HG02588 (cell line): Measurements from ENCODE around the gene SCUBE1.
A peak's percentile ranks its signal among the peaks of the same experiment; 100 is the strongest.

Experiments
- ATAC-seq: cut with Tn5 transposase; IDR thresholded peaks from one replicate; pipeline ENCODE4 v1.9.1; 2021; ENCODE audit warnings: mild to moderate bottlenecking, moderate library complexity; ENCODE audit not compliant: unreplicated experiment

SCUBE1 gene

DNA sequence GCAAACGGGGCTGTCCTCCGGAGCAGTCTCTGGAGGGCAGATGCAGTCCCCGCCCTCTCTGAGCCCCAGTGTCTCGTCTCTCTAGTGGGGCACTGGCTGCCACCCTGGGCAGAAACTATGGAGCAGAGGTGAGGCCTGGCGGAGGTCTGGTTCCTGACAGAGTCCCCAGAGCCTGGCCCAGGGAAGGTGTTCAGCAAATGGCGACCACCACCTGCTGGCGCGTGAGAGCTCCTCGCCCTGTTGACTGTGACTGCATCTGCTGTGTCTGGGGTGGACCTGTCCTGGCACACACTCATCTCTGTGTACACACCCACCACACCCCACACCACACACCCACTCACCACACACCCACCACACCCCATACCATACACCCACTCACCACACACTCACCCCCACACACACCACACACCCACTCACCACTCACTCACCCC, 137.9 kb downstream of the SCUBE1 start:
- ATAC-seq: no peak

DNA sequence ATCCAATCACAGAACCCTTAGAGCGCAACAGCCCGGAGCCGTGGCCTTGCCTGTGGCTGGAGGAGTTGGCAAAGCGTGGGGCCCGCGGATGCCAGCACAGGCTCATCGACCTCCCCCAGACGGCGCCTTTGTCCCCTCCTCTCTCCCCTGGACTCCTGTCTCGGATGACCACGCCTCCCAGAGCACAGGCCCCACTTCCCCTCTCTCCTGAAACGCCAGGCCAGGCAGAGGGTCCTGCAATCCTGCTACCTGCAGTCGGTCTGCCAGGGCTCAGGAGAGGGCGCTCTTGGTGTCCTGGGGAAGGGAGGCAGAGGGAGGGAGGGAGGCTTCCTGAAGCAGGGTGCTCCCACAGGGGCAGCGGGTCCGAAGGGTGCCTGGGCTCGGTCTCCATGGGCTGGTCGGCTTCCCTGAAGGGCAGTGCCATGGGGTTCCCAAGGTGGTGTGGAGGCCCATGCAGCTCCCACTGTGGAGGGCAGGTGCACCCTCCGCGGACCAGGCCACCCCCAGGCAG, 139.6 kb downstream of the SCUBE1 start:
- no peak for ATAC-seq

DNA sequence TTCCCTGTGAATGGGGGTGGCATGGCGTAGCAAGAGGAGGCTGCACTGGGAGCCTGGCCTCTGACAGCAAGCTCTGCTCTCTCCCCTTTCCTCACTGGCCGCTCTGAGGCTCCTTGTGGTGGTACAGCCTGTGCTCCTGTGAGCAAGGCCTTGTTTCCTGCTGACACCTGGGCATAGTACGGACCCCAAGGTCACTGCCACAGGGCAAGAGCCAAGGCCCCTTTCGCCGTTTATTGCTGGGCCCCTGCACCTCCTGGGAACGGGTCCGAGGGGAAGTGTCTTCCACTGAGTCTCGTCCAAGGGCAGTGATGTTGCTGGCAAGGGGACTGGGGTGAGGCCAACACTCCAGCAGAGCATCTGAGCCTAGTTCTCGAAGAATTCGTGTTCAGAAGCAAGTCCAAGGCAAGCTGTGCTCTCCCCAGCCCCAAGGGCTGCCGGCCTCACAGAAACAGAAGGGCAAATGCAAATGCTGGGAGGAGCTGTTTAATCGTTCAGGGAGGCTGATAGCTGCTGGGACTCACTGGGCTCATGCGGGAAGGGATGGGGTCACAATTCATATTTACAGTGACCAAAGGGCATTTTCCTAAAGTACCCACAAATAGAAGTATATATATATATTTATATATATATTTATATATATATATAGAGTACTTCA, 140.3 kb downstream of the SCUBE1 start:
- no peak for ATAC-seq

DNA sequence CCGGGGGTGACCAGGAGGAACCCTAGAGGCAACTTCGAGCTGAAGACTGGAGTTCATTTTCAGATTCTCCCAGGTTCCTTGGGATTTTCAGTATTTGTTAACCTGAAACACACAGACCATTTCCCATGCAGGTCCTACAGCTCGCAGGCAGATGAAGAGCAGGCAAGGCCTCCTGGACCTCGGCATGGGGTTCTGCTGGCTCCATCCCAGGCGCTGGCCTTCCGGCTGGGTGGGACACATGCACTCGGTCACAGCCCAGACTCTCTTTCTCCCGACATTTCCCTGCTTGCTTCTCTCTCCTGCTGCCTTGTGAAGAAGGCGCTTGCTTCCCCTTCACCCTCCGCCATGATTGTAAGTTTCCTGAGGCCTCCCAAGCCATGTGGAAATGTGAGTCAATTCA, 140.8 kb downstream of the SCUBE1 start:
- ATAC-seq: no peak

DNA sequence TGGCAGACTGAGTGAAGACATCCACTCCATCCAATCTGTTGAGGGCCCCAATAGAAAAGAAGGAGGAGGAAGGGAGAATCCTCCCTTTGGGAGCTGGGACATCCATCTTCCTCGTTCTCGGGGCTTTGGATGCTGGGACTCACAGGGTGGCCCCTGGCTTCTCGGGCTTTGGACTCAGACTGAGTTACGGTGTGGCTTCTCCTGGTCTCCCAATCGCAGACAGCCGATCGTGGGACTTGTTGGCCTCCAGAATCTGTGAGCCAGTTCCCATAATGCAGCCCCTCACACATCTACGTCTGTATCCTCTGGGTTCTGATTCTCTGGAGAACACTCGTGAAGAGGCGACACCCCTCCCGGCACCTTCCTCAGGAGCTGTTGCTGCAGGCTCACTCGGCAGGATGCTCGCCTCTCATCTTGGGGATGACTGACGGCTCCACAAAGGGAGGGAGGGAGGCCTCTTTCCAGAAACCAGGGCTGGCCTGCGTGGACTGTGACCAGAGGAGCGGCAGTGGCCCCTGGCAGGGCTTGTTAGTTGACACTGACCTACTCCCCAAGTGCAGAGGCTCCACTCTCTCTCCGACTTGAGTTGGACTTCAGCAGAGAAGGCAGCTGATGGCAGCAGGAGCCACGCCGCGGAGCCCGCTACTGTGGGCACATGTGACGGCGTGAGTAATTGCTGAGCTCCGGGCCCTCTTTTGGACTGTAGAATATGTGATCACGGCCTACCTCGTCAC, 141.5 kb downstream of the SCUBE1 start:
- no peak for ATAC-seq

DNA sequence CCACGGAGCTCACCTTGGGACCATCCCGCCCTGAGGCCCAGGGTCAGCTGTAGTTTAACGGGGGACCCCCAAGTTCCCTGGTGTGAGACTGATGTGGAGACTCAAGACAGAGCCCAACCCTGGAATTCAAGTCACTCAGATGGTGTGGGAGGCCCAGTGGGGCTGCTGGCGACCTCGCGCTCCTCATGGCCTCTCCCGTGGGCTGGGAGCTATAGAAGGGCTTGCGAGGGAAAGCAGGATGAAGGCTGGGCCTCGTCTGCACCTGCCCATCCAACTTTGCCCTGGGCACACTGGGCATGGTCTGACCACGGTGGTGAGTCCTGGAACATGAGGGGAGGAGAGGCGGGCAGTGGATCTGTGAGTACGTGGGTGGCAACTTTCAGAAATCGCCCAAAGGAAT, 142.6 kb downstream of the SCUBE1 start:
- ATAC-seq: no peak

DNA sequence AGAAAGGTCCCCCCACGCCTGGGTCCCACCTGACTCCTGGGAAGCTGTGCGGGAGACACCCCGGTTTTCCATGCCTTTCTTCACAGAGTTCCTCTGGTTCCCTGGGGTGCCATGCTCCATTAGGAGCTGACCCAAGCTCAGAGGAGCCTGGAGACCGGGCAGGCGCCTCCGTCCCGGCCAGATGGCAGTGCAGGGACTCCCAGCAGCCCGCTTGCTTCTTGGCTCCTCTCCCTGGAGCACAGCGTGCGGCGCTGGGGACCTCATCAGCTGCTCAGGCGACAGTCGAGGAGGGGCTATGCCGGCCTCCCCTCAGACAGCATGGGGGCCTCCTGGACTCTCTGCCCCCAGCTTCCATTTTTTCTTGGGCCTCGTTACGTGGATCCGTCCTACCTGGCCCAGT, 143.1 kb downstream of the SCUBE1 start:
- no peak for ATAC-seq

DNA sequence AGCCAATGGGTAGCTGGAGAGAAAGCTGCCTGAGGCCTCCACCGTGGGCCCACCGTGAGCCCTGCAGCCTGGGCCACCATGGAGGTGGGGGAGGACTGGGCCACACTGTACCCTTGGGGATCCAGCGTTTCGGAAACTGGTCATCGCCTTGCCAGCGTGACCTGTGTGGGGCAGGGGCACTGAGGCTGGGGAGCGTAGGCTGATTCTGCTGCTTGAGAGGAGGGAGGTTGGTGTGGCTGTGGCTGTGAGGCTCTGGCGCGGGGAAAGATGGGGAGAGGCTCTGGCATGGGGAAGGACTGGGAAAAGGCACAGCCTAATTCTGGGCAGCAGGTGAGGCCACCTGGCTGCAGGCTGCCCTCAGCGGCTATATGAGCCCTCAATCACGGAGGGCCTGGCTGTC, 143.6 kb downstream of the SCUBE1 start:
- ATAC-seq: no peak

DNA sequence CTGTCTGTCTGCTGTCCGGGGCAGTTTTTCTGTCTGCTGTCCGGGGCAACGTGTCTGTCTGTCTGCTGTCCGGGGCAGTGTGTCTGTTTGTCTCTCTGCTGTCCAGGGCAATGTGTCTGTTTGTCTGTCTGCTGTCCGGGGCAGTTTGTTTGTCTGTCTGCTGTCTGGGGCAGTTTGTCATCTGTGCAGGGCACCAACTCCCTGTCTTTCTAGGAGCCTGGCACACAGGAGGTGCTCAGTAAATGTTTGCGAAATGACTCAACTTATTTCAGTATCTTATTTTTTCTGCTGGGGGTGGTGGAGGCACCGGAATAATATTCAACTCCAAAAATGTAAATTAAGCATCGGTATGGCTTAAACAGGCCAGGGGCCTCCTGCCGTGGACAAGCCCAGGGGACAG, 144.2 kb downstream of the SCUBE1 start:
- no peak for ATAC-seq

DNA sequence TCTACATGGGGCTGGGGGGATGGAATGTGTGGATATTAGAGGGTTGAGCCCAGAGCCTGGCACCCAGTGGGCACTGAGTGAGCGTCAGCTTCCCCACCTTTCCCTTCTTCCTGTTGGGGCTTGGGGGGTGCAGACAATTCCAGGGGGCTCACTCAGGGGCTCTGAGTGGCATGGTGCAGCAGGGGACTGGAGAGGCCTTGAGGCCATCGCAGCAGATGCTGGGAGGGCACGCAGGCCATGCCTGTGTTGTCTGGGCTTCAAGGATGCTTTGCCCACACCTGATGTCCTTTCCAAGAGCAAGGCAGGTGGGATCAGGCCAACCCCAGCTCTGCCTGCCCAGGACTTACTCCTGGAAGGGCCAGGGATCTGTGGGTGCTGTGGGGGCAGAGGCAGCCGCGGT, 145.0 kb downstream of the SCUBE1 start:
- no peak for ATAC-seq

DNA sequence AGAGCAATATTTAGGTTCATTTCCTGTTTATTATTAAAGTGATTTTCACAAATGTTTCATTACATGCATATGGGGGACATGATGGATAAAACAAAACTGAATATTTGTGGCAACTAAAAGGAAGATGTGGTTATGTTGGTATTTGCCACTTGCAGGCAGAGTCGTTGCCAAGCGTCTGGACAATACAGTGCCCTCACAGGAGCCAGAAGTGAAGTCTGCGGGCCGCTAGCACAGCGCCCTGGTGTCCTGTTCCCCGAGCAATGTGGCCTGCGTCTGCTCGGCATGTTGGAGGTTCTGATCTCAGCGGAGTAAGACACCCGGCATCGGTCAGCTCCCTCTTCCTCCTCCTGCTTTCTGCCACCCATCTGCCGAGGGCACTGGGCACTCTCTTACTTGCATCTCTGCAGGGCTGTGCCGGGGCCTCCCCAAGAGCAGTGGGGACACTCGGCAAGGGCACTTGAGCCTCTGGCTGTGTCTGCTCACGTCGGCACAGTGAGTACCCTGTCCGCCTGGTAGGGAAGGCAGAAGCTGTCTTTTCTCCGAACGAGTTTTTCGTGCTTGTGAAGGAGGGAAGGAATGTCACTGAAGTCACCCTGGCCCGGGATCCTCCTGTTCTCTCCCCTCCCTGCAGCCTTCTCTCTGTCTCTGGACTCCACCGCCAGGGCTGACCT, 145.8 kb downstream of the SCUBE1 start:
- no peak for ATAC-seq

DNA sequence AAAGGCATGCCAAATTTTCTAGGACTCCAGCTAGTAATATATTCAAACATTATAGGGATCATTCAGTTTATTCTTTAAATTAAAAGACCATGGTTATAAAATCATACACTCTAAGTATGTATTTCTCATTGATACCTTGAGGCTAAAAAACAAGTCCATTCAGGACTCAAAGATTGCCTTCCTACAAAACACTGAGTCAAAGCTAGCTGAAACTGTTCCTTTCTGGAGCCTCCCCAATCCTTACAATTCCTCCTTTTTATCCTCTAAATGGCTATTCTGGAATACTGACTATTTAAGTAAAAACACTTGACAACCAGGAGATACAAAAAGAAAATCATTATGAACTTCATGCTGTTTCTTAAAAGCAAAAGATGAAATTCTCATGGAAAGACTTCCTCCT, 151.3 kb downstream of the SCUBE1 start:
- no peak for ATAC-seq

DNA sequence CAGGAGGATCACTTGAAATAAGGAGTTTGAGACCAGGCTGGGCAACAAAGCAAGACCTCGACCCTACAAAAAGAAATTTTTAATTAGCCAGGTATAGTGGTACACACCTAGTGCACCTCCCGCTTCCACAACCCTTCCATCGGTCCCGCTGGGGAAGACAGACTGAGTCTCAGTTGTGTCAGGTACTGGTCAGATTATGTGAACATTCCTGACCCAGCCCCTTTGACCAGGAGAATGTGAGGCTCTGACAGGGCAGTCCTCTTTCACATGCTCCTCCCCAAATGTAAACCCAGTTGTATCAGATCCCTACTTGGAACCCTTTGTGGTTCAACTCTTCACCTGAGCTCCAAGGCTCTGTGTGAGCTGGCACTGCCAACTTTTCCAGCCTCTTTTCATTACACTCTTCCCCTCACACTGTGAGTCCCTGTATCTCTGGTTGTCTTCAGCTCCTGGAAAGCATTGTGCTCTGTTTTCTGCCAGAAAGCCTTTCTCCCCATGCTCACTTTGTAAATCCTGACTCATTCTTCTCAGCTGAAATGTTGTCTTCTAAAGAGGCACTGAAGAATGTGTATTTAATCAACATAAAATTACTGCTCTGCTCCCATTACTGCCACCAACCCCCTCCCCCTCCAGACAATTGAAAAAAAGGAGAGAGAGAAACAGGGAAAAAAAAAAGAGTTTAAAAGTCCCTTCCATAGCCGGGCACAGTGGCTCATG, 154.2 kb downstream of the SCUBE1 start:
- no peak for ATAC-seq

DNA sequence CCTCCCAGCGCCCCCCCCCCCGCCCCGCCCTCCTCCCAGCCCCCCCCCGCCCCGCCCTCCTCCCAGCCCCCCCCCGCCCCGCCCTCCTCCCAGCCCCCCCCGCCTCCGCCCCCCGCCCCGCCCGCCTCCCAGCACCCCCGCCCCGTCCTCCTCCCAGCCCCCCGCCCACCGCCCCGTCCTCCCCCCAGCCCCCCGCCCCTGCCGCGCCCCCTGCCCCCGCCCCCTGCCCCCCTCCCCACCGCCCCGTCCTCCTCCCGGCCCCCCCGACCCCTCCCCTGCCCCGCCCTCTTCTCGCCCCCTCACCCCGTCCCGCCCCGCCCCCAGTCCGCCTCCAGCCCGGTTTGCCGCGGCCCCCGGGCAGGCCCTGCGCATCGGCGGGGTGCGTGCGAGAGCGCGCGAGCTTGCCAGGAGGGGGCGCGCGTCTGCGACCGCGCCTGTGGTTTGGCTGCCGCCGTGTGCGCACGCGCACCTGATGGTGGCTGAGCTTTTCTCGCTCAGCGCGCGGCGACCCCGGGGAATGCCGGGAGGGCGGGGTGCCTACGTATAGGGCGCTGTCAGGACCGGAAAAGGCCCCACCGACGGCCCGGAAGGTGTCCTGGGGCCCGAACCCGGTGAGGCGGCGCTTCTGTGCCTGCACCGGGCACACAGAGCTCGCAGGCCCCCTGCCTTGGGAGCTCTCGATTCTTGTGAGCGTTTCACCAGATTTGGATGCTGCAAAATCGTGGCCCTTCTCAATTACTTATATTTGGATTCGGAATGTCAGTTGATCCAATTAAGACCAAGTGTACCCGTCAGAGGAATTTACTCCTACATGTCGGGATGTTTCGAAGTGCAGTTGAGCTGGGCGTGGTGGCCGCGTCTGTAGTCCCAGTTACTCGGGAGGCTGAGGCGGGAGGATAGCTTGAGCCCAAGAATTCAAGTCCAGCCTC, 155.7 kb downstream of the SCUBE1 start:
- peak; percentile 75 for ATAC-seq

DNA sequence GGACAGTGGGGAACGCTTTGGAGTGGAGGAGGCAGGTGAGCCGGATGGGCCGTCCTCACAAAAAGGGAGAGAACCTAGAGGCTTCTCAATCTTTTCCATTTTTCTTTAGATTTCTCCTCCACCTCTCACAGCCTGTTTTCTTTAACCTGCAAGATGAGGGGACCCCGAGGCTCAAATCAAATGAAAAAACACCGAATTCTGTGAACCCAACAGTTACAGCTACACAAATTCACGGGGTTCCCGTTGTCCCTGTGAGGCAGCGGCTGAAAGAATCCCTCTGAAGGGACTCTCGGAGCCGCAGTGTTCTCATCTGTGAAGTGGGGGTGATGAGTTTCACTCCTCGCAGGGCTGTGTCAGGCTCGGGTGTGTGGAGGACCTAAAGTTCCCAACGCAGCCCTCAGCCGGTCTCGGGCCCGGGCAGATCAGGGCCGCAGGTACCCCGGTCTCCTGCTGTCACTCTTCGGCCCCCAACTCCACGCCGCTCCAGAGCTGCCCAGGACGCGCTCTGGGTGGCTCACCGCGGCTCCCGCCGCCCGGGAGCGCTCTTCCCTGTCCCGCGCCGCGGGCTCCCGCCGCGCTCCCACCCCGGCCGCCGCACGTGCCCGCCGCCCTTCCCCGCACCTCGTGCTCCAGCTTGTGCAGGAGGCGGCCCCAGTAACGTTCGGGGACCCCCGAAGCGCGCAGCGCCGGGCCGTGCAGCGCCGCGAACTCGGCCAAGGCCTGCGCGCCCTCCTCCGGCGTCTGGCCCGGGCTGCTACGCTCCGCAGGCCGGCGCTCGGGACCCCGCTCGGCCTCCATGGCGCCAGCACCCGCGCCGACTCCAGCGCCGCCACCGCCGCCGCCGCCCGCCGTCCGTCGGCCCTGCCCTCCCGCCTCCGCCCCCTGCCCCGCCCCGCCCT, 156.7 kb downstream of the SCUBE1 start, which contains the start of gene TTLL12:
Gene TTLL12 (minus strand): TSS at position 863 of the 899 bp plus-strand sequence. CDS start 65 bp downstream, at position 798.
- ATAC-seq: peak; percentile 49

DNA sequence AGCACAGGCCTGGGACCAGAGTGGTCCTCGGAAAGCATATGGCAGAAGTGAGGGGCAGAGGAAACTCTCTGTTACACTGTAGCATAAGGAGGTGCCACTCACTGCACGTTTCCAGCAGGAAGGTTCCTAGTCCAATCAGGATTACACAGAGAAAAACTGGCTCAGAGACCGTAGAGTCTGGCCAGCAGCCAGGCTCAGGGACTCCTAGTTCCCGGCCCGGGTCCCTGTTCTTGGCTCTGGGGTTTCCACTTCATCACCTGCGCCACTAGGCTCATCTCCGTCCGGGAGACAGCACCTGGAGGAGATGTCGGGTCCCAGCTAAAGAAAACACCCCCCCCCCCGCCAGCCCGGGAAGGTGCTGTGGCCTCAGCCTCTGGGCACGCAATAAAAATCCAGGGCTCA, 157.3 kb downstream of the SCUBE1 start:
- ATAC-seq: no peak

DNA sequence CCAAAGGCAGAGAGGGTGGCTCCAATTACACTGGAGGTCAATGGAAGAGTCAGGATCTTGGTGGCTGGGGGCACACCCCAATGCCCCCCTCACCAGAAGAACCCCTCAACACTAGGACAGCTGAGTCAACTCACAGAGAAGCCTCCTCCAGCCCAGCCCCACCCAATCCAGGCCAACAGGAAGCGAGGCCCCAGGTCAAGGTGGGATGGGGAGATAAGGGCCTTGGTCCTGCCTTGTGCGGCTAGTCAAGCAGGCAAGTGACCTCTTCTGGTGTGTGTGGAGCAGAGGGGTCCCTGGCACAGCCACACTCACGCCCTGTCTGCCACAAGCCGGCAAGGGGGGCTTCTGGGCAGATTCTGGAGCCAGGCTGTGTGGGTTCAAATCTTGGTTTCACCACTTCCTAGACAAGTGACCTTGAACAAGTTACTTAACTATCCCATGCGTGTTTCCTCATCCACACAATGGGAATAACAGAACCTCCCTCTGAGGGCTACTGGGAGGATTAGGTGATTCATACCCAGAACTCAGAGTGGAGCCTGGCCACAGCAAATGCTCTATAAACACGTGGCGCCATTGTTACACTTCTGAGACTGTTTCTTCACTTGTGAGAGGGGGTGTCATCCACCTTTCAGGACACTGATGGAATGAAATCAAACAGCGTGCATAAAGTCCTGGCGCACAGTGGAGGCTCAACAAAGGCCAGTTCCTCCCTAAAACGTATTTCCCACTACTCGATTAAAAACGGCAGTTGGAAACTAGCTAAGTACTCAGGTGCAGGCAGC, 159.5 kb downstream of the SCUBE1 start:
- no peak for ATAC-seq

DNA sequence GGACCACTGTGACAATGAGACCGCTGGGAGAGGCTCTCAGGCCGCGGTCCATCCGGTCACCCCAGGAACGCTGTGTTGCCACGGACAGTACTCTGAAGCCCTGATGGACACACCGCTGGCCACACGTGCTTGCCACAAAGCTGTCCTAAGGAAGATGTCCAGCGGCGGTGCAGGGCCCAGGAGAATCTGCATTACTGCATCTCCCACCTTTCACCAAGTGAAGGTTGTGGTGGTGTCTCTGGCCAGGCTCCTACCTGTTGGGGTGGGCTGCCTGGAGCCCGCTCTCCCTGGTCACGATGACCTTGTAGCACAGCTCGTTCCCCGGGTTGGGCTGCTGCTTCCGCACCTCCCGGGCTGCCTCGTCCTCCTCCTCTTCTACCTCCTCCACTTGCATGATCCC, 160.4 kb downstream of the SCUBE1 start:
- no peak for ATAC-seq
